Liver (tissue), 9 donors: ENCODE measurements around the gene DNAH6. TPM values are rescaled to one million over a fixed set of nuclear protein-coding genes. Genes with fewer than 3 reads are reported as not detected.

Source experiments
- DNase-seq: peaks from one replicate; pipeline ENCODE4 v3.0.0-alpha.2; 2017; ENCODE audit warnings: low spot score
- H3K27ac ChIP-seq, 2 donors: one replicate each; pipeline ENCODE4 v1.7.0; 2013; ENCODE audit warnings: inconsistent platforms in 2 of 2, low read length in 2 of 2, control low read depth in 1 of 2, low read depth in 1 of 2, mild to moderate bottlenecking in 1 of 2
- H3K27me3 ChIP-seq, 4 donors: one replicate each; pipeline versions ENCODE4 v1.6.1 to v1.7.0; 2013; ENCODE audit warnings: low read length in 3 of 4, inconsistent platforms in 1 of 4, mild to moderate bottlenecking in 1 of 4, moderate library complexity in 1 of 4; ENCODE audit not compliant: control insufficient read depth in 4 of 4, insufficient read depth in 4 of 4
- H3K36me3 ChIP-seq, 4 donors: one replicate each; pipeline versions ENCODE4 v1.6.1 to v1.7.0; 2013; ENCODE audit warnings: low read length in 3 of 4, mild to moderate bottlenecking in 3 of 4, low read depth in 1 of 4, moderate library complexity in 1 of 4; ENCODE audit not compliant: control insufficient read depth in 4 of 4, insufficient read depth in 3 of 4
- H3K4me1 ChIP-seq, 4 donors: one replicate each; pipeline versions ENCODE4 v1.6.1 to v1.7.0; 2013; ENCODE audit warnings: low read length in 3 of 4, mild to moderate bottlenecking in 3 of 4, moderate library complexity in 1 of 4; ENCODE audit not compliant: control insufficient read depth in 4 of 4, insufficient read depth in 4 of 4
- H3K4me3 ChIP-seq, 3 donors: one replicate each; pipeline versions ENCODE4 v1.6.1 to v1.7.0; 2013; ENCODE audit warnings: low read length in 3 of 3, control low read depth in 1 of 3, low read depth in 1 of 3, mild to moderate bottlenecking in 1 of 3
- H3K9ac ChIP-seq, 2 donors: one replicate each; pipeline ENCODE4 v1.7.0; 2013; ENCODE audit warnings: low read length in 2 of 2, mild to moderate bottlenecking in 2 of 2, moderate library complexity in 2 of 2, control low read depth in 1 of 2, low read depth in 1 of 2
- H3K9me3 ChIP-seq, 4 donors: one replicate each; pipeline versions ENCODE4 v1.6.1 to v1.7.0; 2013; ENCODE audit warnings: low read length in 3 of 4; ENCODE audit not compliant: control insufficient read depth in 4 of 4
- EGR1 ChIP-seq, 2 donors: IDR thresholded peaks; 2 replicates each; pipeline ENCODE4 v1.6.1; 2016 to 2018; ENCODE audit warnings: antibody characterized with exemption in 2 of 2, low read depth in 2 of 2
- FOXA1 ChIP-seq: IDR thresholded peaks from 2 replicates; pipeline ENCODE4 v1.6.1; 2016; ENCODE audit warnings: antibody characterized with exemption
- FOXA2 ChIP-seq: IDR thresholded peaks from 2 replicates; pipeline ENCODE4 v1.6.1; 2016; ENCODE audit warnings: antibody characterized with exemption
- GABPA ChIP-seq, 2 donors: IDR thresholded peaks in 1 of 2; conservative IDR thresholded peaks in 1 of 2; 2 replicates each; pipeline ENCODE4 v1.6.1; 2016; ENCODE audit warnings: antibody characterized with exemption in 2 of 2, mild to moderate bottlenecking in 1 of 2, moderate library complexity in 1 of 2
- HNF4A ChIP-seq, 2 donors: conservative IDR thresholded peaks; 2 replicates each; pipeline ENCODE4 v1.6.1; 2016; ENCODE audit warnings: antibody characterized with exemption in 2 of 2, mild to moderate bottlenecking in 2 of 2
- HNF4G ChIP-seq: IDR thresholded peaks from 2 replicates; pipeline ENCODE4 v1.6.1; 2016; ENCODE audit warnings: antibody characterized with exemption
- JUND ChIP-seq, 2 donors: IDR thresholded peaks; 2 replicates each; pipeline ENCODE4 v1.6.1; 2016; ENCODE audit warnings: antibody characterized with exemption in 2 of 2
- NR2F2 ChIP-seq: IDR thresholded peaks from 2 replicates; pipeline ENCODE4 v1.6.1; 2016; ENCODE audit warnings: antibody characterized with exemption
- RAD21 ChIP-seq, 2 donors: IDR thresholded peaks; 2 replicates each; pipeline ENCODE4 v1.6.1; 2016; ENCODE audit warnings: antibody characterized with exemption in 2 of 2, mild to moderate bottlenecking in 2 of 2
- RXRA ChIP-seq, 2 donors: IDR thresholded peaks; 2 replicates each; pipeline ENCODE4 v1.6.1; 2017 to 2018; ENCODE audit warnings: antibody characterized with exemption in 2 of 2, mild to moderate bottlenecking in 1 of 2
- SP1 ChIP-seq: IDR thresholded peaks from 2 replicates; pipeline ENCODE4 v1.6.1; 2018; ENCODE audit warnings: antibody characterized with exemption, mild to moderate bottlenecking
- TAF1 ChIP-seq: conservative IDR thresholded peaks from 2 replicates; pipeline ENCODE4 v1.6.1; 2016; ENCODE audit warnings: antibody characterized with exemption, mild to moderate bottlenecking
- YY1 ChIP-seq: IDR thresholded peaks from 2 replicates; pipeline ENCODE4 v1.6.1; 2016; ENCODE audit warnings: antibody characterized with exemption, mild to moderate bottlenecking
- WGBS: extraction: QIAGEN DNeasy Blood & Tissue Kit; methylation state at CpG from one replicate; pipeline ENCODE4 v1.1.7; 2013; 5-methylcytosine and 5-hydroxymethylcytosine counted together
- polyA plus RNA-seq, 2 donors: library from polyadenylated mRNA; stranded (reverse) in 1 of 2; unstranded in 1 of 2; fragments of 200-250 nt in 1 of 2; fragments of >200 nt in 1 of 2; fragmentation: Nextera tagmentation in 1 of 2; extraction: Ambion mirVana in 1 of 2; gene quantifications; one replicate each; pipeline versions ENCODE4 v1.2.1 to v1.2.3, GENCODE V29; 2013 to 2015
- total RNA-seq, 2 donors: library from RNA; depleted of rRNA; stranded (reverse); fragments of >200 nt; gene quantifications; one replicate each; pipeline ENCODE4 v1.2.3, GENCODE V29; 2014
- TF ChIP-seq, protein P1 (sequence below): IDR thresholded peaks from 2 replicates; pipeline ENCODE4 v1.6.1; 2016; ENCODE audit warnings: antibody characterized with exemption
- TF ChIP-seq, protein P2 (sequence below): IDR thresholded peaks from 2 replicates; pipeline ENCODE4 v1.6.1; 2016; ENCODE audit warnings: antibody characterized with exemption
- TF ChIP-seq, protein P3 (sequence below): IDR thresholded peaks from 2 replicates; pipeline ENCODE4 v1.6.1; 2016; ENCODE audit warnings: antibody characterized with exemption
- TF ChIP-seq, protein P4 (sequence below): IDR thresholded peaks from 2 replicates; pipeline ENCODE4 v1.6.1; 2016; ENCODE audit warnings: antibody characterized with exemption, mild to moderate bottlenecking
- TF ChIP-seq, protein P5 (sequence below): fragments of 150-350 bp; IDR thresholded peaks from 2 replicates; pipeline ENCODE4 v1.5.1; 2017; ENCODE audit warnings: improper control_type of control experiment, low read depth, low read length; ENCODE audit not compliant: missing input control
- donor health status: healthy.
- donor health status: healthy.
- donor health status: healthy.
- donor health status: healthy.
- donor health status: healthy.

The DNAH6 gene
- total and polyA plus RNA-seq, 4 donors: 0.32 to 1.6 (median 0.59) TPM

DNA sequence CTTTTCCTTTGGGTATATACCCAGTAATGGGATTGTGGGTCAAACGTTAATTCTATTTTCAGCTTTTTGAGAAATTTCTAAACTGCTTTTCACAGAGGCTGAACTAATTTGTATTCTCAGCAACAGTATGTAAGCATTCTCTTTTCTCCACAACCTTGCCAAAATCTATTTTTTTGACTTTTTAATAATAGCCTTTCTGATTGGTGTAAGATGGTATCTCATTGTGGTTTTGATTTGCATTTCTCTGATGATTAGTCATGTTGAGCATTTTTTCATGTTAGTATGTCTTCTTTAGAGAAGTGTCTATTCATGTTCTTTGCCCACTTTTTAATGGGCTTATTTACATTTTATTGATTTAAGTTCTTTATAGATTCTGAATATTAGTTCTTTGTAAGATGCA lies 219.1 kb downstream of the DNAH6 start:
- no peak for DNase-seq
- Histone ChIP-seq H3K9ac (no peak overlapping the region), H3K4me3 (no peak overlapping the region), H3K27ac (no peak overlapping the region), H3K9me3 (no peaks in the 10 kb centered on the region), H3K4me1 (peaks cover 2 to 17% (median 6%) of the 10 kb centered on the region in 4 donors), H3K27me3 (no peaks in the 10 kb centered on the region), H3K36me3 (no peaks in the 10 kb centered on the region)
- TF ChIP-seq GABPA (IDR thresholded peaks at IDR 0.05 in 1 of 2, conservative IDR thresholded peaks at IDR 0.05 in 1 of 2) (no peak), JUND (IDR thresholded peaks at IDR 0.05) (no peak), TAF1 (no peak), SP1 (no peak), RAD21 (IDR thresholded peaks at IDR 0.05) (no peak), FOXA1 (no peak), FOXA2 (no peak), RXRA (IDR thresholded peaks at IDR 0.05) (no peak), HNF4G (no peak), EGR1 (IDR thresholded peaks at IDR 0.05; ENCODE audit: low read depth in 2 of 2) (no peak), YY1 (no peak), HNF4A (conservative IDR thresholded peaks at IDR 0.05) (no peak), NR2F2 (no peak)
- TF ChIP-seq, protein P1, sequence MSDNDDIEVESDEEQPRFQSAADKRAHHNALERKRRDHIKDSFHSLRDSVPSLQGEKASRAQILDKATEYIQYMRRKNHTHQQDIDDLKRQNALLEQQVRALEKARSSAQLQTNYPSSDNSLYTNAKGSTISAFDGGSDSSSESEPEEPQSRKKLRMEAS: no peak
- TF ChIP-seq, protein P2, sequence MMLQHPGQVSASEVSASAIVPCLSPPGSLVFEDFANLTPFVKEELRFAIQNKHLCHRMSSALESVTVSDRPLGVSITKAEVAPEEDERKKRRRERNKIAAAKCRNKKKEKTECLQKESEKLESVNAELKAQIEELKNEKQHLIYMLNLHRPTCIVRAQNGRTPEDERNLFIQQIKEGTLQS: no peak
- TF ChIP-seq, protein P3, sequence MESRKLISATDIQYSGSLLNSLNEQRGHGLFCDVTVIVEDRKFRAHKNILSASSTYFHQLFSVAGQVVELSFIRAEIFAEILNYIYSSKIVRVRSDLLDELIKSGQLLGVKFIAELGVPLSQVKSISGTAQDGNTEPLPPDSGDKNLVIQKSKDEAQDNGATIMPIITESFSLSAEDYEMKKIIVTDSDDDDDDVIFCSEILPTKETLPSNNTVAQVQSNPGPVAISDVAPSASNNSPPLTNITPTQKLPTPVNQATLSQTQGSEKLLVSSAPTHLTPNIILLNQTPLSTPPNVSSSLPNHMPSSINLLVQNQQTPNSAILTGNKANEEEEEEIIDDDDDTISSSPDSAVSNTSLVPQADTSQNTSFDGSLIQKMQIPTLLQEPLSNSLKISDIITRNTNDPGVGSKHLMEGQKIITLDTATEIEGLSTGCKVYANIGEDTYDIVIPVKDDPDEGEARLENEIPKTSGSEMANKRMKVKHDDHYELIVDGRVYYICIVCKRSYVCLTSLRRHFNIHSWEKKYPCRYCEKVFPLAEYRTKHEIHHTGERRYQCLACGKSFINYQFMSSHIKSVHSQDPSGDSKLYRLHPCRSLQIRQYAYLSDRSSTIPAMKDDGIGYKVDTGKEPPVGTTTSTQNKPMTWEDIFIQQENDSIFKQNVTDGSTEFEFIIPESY: no peak
- TF ChIP-seq, protein P4, sequence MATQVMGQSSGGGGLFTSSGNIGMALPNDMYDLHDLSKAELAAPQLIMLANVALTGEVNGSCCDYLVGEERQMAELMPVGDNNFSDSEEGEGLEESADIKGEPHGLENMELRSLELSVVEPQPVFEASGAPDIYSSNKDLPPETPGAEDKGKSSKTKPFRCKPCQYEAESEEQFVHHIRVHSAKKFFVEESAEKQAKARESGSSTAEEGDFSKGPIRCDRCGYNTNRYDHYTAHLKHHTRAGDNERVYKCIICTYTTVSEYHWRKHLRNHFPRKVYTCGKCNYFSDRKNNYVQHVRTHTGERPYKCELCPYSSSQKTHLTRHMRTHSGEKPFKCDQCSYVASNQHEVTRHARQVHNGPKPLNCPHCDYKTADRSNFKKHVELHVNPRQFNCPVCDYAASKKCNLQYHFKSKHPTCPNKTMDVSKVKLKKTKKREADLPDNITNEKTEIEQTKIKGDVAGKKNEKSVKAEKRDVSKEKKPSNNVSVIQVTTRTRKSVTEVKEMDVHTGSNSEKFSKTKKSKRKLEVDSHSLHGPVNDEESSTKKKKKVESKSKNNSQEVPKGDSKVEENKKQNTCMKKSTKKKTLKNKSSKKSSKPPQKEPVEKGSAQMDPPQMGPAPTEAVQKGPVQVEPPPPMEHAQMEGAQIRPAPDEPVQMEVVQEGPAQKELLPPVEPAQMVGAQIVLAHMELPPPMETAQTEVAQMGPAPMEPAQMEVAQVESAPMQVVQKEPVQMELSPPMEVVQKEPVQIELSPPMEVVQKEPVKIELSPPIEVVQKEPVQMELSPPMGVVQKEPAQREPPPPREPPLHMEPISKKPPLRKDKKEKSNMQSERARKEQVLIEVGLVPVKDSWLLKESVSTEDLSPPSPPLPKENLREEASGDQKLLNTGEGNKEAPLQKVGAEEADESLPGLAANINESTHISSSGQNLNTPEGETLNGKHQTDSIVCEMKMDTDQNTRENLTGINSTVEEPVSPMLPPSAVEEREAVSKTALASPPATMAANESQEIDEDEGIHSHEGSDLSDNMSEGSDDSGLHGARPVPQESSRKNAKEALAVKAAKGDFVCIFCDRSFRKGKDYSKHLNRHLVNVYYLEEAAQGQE: no peak
- TF ChIP-seq, protein P5, sequence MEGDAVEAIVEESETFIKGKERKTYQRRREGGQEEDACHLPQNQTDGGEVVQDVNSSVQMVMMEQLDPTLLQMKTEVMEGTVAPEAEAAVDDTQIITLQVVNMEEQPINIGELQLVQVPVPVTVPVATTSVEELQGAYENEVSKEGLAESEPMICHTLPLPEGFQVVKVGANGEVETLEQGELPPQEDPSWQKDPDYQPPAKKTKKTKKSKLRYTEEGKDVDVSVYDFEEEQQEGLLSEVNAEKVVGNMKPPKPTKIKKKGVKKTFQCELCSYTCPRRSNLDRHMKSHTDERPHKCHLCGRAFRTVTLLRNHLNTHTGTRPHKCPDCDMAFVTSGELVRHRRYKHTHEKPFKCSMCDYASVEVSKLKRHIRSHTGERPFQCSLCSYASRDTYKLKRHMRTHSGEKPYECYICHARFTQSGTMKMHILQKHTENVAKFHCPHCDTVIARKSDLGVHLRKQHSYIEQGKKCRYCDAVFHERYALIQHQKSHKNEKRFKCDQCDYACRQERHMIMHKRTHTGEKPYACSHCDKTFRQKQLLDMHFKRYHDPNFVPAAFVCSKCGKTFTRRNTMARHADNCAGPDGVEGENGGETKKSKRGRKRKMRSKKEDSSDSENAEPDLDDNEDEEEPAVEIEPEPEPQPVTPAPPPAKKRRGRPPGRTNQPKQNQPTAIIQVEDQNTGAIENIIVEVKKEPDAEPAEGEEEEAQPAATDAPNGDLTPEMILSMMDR: no peak
- 92% methylated on average over 1 of the region's 1 CpG for WGBS
